Measurements from ENCODE around the gene UBE2G2. TPM values are rescaled to one million over a fixed set of nuclear protein-coding genes. Genes with fewer than 3 reads are reported as not detected.
A peak's percentile ranks its signal among the peaks of the same experiment; 100 is the strongest.

Gene UBE2G2
- total RNA-seq, 1 experiment from 2014 or later = 117 TPM

DNA sequence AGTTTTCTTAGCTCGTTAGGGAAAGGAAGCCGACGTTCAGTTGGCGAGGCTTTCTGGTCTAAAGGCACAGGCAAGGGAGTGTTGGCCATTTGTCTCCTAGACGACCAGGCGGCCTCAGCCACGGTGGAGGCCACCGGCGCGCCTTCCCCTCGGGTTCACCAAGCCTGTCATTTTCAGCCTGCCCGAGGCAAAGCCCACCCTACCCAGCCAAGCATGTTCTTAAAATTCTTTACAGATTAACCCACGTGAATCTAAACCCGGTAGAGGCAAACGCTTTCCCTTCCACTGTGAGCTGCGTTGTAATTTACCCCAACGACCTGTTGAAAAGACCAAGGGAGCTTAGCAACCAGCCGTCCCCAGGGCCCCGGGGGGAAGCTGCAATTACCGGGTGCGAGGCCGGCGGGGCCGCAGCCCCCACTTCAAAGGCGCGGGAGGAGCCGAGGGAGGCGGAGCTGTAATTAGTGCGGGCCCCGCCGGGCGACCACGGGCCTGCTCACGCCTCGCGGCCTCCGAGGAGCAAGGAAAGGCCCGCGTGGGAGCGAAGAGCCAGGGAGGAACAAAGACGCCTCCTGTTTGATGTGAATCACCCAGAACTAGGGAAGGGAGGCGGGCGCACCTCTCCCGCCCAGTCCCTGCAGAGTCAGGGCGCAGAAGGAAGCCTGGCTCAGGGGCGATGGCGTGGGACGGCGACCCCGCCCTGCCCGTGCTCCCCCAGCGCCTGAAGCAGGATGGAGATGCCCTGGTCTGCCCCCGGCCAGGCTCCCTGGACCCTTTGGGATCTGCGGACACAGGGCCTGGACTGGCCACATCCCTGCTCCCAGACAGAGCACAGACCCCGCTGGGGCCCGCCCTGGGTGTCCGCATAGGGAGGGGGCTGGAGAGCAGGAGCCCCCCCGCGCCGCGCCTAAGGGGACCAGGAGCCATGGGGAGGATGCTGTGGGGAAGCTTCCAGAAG is 78.2 kb downstream of the UBE2G2 start:
- H3K27ac Mint-ChIP-seq = 0 out of 2 replicates have a peak overlapping the region, but pooled peaks have one; percentile 18
- H3K27me3 Mint-ChIP-seq (ENCODE audit: low read depth) = peaks cover 13% of the 10 kb centered on the region
- ChIA-PET POLR2A (interaction anchor here (0.8 kb wide), 1 partner anchor 10 kb away, joined by 3 read pairs; no protein-coding TSS in a partner anchor), CTCF (interaction anchor here (1.1 to 1.7 kb wide), 4 partner anchors 70 to 233 kb away, joined by 5 to 8 read pairs (median 6); no protein-coding TSS in a partner anchor)
- H3K4me1 Mint-ChIP-seq = peaks cover 20% of the 10 kb centered on the region
- peak; percentile 42 for ATAC-seq
- DNase-seq (ENCODE audit: low spot score) = no peak
- no peaks in the 10 kb centered on the region for H3K9me3 Mint-ChIP-seq
- H3K36me3 Mint-ChIP-seq = no peaks in the 10 kb centered on the region
- TF ChIP-seq PRRX2 (CRISPR knock-in tag; IDR thresholded peaks at IDR 0.05) (no peak), SP1 (CRISPR knock-in tag; conservative IDR thresholded peaks at IDR 0.05) (0 out of 2 replicates have a peak, but pooled peaks have one; percentile 24), SOX15 (CRISPR knock-in tag; IDR thresholded peaks at IDR 0.05) (no peak)
- TF ChIP-seq, protein P1, sequence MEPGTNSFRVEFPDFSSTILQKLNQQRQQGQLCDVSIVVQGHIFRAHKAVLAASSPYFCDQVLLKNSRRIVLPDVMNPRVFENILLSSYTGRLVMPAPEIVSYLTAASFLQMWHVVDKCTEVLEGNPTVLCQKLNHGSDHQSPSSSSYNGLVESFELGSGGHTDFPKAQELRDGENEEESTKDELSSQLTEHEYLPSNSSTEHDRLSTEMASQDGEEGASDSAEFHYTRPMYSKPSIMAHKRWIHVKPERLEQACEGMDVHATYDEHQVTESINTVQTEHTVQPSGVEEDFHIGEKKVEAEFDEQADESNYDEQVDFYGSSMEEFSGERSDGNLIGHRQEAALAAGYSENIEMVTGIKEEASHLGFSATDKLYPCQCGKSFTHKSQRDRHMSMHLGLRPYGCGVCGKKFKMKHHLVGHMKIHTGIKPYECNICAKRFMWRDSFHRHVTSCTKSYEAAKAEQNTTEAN (CRISPR knock-in tag; IDR thresholded peaks at IDR 0.05) = 0 out of 2 replicates have a peak, but pooled peaks have one; percentile 51
- TF ChIP-seq, protein P2, sequence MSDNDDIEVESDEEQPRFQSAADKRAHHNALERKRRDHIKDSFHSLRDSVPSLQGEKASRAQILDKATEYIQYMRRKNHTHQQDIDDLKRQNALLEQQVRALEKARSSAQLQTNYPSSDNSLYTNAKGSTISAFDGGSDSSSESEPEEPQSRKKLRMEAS (CRISPR knock-in tag; IDR thresholded peaks at IDR 0.05) = peak; percentile 57
- TF ChIP-seq, protein P3, sequence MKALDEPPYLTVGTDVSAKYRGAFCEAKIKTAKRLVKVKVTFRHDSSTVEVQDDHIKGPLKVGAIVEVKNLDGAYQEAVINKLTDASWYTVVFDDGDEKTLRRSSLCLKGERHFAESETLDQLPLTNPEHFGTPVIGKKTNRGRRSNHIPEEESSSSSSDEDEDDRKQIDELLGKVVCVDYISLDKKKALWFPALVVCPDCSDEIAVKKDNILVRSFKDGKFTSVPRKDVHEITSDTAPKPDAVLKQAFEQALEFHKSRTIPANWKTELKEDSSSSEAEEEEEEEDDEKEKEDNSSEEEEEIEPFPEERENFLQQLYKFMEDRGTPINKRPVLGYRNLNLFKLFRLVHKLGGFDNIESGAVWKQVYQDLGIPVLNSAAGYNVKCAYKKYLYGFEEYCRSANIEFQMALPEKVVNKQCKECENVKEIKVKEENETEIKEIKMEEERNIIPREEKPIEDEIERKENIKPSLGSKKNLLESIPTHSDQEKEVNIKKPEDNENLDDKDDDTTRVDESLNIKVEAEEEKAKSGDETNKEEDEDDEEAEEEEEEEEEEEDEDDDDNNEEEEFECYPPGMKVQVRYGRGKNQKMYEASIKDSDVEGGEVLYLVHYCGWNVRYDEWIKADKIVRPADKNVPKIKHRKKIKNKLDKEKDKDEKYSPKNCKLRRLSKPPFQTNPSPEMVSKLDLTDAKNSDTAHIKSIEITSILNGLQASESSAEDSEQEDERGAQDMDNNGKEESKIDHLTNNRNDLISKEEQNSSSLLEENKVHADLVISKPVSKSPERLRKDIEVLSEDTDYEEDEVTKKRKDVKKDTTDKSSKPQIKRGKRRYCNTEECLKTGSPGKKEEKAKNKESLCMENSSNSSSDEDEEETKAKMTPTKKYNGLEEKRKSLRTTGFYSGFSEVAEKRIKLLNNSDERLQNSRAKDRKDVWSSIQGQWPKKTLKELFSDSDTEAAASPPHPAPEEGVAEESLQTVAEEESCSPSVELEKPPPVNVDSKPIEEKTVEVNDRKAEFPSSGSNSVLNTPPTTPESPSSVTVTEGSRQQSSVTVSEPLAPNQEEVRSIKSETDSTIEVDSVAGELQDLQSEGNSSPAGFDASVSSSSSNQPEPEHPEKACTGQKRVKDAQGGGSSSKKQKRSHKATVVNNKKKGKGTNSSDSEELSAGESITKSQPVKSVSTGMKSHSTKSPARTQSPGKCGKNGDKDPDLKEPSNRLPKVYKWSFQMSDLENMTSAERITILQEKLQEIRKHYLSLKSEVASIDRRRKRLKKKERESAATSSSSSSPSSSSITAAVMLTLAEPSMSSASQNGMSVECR (CRISPR knock-in tag; IDR thresholded peaks at IDR 0.05; ENCODE audit: borderline replicate concordance) = no peak
- TF ChIP-seq, protein P4, sequence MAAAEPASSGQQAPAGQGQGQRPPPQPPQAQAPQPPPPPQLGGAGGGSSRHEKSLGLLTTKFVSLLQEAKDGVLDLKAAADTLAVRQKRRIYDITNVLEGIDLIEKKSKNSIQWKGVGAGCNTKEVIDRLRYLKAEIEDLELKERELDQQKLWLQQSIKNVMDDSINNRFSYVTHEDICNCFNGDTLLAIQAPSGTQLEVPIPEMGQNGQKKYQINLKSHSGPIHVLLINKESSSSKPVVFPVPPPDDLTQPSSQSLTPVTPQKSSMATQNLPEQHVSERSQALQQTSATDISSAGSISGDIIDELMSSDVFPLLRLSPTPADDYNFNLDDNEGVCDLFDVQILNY (CRISPR knock-in tag; IDR thresholded peaks at IDR 0.05) = 0 out of 2 replicates have a peak, but pooled peaks have one; percentile 18
- H3K4me3 Mint-ChIP-seq = peak overlapping the region; percentile 34; the same call in 1 of the 2 replicates

DNA sequence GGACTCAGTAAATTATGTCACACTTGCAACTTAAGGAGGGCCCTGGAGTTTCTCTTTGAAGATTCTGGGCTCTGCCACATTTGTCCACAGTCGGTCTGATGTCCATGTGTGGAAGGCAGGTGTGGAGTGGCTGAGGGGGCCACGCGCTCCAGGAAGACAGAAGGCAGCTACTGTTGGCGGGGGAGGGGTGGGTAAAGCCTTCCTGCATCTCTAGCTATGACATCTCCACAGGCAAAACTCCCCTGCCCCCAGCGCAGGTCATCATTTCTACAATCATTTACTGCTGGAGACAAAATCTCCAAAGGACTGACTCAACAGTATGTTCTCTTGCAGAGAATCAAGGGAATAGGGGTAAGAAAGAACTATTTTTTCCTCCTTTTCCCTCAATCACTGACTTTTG is 78.9 kb downstream of the UBE2G2 start:
- Mint-ChIP-seq H3K4me1 (peaks cover 28% of the 10 kb centered on the region), H3K36me3 (no peaks in the 10 kb centered on the region), H3K9me3 (no peaks in the 10 kb centered on the region), H3K27ac (no peak overlapping the region), H3K4me3 (no peak overlapping the region), H3K27me3 (ENCODE audit: low read depth) (peaks cover 13% of the 10 kb centered on the region)
- ChIA-PET CTCF (interaction anchor here (1.1 to 1.7 kb wide), 4 partner anchors 71 to 233 kb away, joined by 5 to 8 read pairs (median 6); no protein-coding TSS in a partner anchor), POLR2A (interaction anchor here (0.8 kb wide), 1 partner anchor 10 kb away, joined by 3 read pairs; no protein-coding TSS in a partner anchor)
- DNase-seq (ENCODE audit: low spot score) (no peak), ATAC-seq (no peak)
- TF ChIP-seq SMAD3 (CRISPR knock-in tag; IDR thresholded peaks at IDR 0.05; ENCODE audit: borderline replicate concordance) (no peak), FOXJ3 (CRISPR knock-in tag; IDR thresholded peaks at IDR 0.05; ENCODE audit: borderline replicate concordance) (no peak), RORB (CRISPR knock-in tag; IDR thresholded peaks at IDR 0.05) (no peak), NFYB (CRISPR knock-in tag; conservative IDR thresholded peaks at IDR 0.05; ENCODE audit: low read depth) (no peak)
- TF ChIP-seq, protein P5, sequence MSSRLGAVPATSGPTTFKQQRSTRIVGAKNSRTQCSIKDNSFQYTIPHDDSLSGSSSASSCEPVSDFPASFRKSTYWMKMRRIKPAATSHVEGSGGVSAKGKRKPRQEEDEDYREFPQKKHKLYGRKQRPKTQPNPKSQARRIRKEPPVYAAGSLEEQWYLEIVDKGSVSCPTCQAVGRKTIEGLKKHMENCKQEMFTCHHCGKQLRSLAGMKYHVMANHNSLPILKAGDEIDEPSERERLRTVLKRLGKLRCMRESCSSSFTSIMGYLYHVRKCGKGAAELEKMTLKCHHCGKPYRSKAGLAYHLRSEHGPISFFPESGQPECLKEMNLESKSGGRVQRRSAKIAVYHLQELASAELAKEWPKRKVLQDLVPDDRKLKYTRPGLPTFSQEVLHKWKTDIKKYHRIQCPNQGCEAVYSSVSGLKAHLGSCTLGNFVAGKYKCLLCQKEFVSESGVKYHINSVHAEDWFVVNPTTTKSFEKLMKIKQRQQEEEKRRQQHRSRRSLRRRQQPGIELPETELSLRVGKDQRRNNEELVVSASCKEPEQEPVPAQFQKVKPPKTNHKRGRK (CRISPR knock-in tag; IDR thresholded peaks at IDR 0.05; ENCODE audit: borderline replicate concordance) = no peak
- TF ChIP-seq, protein P6, sequence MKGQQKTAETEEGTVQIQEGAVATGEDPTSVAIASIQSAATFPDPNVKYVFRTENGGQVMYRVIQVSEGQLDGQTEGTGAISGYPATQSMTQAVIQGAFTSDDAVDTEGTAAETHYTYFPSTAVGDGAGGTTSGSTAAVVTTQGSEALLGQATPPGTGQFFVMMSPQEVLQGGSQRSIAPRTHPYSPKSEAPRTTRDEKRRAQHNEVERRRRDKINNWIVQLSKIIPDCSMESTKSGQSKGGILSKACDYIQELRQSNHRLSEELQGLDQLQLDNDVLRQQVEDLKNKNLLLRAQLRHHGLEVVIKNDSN (CRISPR knock-in tag; IDR thresholded peaks at IDR 0.05) = no peak
- TF ChIP-seq, protein P7, sequence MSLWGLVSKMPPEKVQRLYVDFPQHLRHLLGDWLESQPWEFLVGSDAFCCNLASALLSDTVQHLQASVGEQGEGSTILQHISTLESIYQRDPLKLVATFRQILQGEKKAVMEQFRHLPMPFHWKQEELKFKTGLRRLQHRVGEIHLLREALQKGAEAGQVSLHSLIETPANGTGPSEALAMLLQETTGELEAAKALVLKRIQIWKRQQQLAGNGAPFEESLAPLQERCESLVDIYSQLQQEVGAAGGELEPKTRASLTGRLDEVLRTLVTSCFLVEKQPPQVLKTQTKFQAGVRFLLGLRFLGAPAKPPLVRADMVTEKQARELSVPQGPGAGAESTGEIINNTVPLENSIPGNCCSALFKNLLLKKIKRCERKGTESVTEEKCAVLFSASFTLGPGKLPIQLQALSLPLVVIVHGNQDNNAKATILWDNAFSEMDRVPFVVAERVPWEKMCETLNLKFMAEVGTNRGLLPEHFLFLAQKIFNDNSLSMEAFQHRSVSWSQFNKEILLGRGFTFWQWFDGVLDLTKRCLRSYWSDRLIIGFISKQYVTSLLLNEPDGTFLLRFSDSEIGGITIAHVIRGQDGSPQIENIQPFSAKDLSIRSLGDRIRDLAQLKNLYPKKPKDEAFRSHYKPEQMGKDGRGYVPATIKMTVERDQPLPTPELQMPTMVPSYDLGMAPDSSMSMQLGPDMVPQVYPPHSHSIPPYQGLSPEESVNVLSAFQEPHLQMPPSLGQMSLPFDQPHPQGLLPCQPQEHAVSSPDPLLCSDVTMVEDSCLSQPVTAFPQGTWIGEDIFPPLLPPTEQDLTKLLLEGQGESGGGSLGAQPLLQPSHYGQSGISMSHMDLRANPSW (CRISPR knock-in tag; conservative IDR thresholded peaks at IDR 0.05; ENCODE audit: low read depth) = no peak
- TF ChIP-seq, protein P1 (CRISPR knock-in tag; IDR thresholded peaks at IDR 0.05) = no peak
